Transverse colon (tissue), 4 donors: ENCODE measurements around the gene CNBD2. TPM values are rescaled to one million over a fixed set of nuclear protein-coding genes. Genes with fewer than 3 reads are reported as not detected.
"Not testable (repeated sequence)": the region's sequence is repeated elsewhere in the genome, so short reads cannot be mapped to it uniquely, and the experiment has no call there.

Experiments
- DNase-seq: peaks from one replicate; pipeline ENCODE4 v3.0.0-alpha.2; 2019
- H3K27ac ChIP-seq, 4 donors: fragments of 200-600 bp; sonication (generic); 2 replicates each; pipeline ENCODE4 v1.5.1; 2016 to 2018; ENCODE audit warnings: inconsistent platforms in 4 of 4
- H3K27me3 ChIP-seq: fragments of 200-600 bp; sonication (generic); 2 replicates; pipeline ENCODE4 v1.5.1; 2017; ENCODE audit warnings: inconsistent platforms
- H3K36me3 ChIP-seq, 4 donors: fragments of 200-600 bp; sonication (generic); 2 replicates each; pipeline ENCODE4 v1.5.1; 2017 to 2019; ENCODE audit warnings: inconsistent platforms in 4 of 4
- H3K4me1 ChIP-seq, 4 donors: fragments of 200-600 bp; sonication (generic); 2 replicates each; pipeline ENCODE4 v1.5.1; 2017 to 2020; ENCODE audit warnings: inconsistent platforms in 4 of 4
- H3K4me3 ChIP-seq, 4 donors: fragments of 200-600 bp; sonication (generic); 1 replicate in 1 of 4; 2 replicates in 3 of 4; pipeline versions ENCODE4 v1.5.1 to v1.6.1; 2017 to 2019; ENCODE audit warnings: inconsistent platforms in 4 of 4
- H3K9me3 ChIP-seq, 2 donors: fragments of 200-600 bp; sonication (generic); 2 replicates each; pipeline ENCODE4 v1.5.1; 2017 to 2019; ENCODE audit warnings: inconsistent platforms in 2 of 2
- CTCF ChIP-seq, 5 experiments: fragments of 200-600 bp in 3 of 5; fragments of 450-650 bp in 2 of 5; sonication (generic) in 3 of 5; IDR thresholded peaks; 1 replicate in 2 of 5; 2 replicates in 3 of 5; pipeline ENCODE4 v1.5.1; 2016 to 2017; ENCODE audit warnings: antibody characterized with exemption in 5 of 5, inconsistent platforms in 3 of 5, mild to moderate bottlenecking in 2 of 5, moderate library complexity in 1 of 5
- EP300 ChIP-seq: sonication (generic); formaldehyde crosslinking; IDR thresholded peaks from one replicate; pipeline ENCODE4 v1.6.1; 2017; ENCODE audit warnings: antibody characterized with exemption, low read depth
- POLR2A ChIP-seq: fragments of 450-650 bp; IDR thresholded peaks from one replicate; pipeline ENCODE4 v1.6.1; 2016; ENCODE audit warnings: antibody characterized with exemption, mild to moderate bottlenecking, moderate library complexity
- POLR2AphosphoS5 ChIP-seq, 3 donors: sonication (generic); formaldehyde crosslinking; IDR thresholded peaks; one replicate each; pipeline ENCODE4 v1.6.1; 2016; ENCODE audit warnings: antibody characterized with exemption in 3 of 3
- whole genome bisulfite sequencing, 2 donors: methylation state at CpG; one replicate each; pipeline ENCODE4 v1.1.5; 2018; ENCODE audit warnings: low coverage in 1 of 2; 5-methylcytosine and 5-hydroxymethylcytosine counted together
- in situ Hi-C, 4 donors: fragments of 200-750 bp; cut with MboI; loops; one replicate each; pipeline versions ENCODE4 v1.15.0 to v1.15.1; 2017; ENCODE audit warnings: low sequenced_read_pairs in 3 of 4, low pct_ligation_motif_present in 1 of 4, low pct_unique_long_range_greater_than_20kb in 1 of 4
- intact Hi-C: fragments of 100-400 bp; cut with DNase I; formaldehyde crosslinking; loops from one replicate; pipeline ENCODE4 v1.15.1; 2023; ENCODE audit warnings: low total_unique reads
- total RNA-seq, 4 donors: library from RNA; depleted of rRNA; stranded (reverse); fragments of >200 nt; gene quantifications; one replicate each; pipeline ENCODE4 v1.1.0, GENCODE V29; 2016

Gene CNBD2
- total RNA-seq, 4 donors from 2014 or later, result 6.2 to 9.4 (median 7.8) TPM; not detected in 1

- intact Hi-C loops, result no loop called here
- H3K36me3 ChIP-seq, result peaks cover 0 to 7% (median 3%) of the 10 kb centered on the region in 4 donors
- peak overlapping the region in 1 of 4 donors; percentile 25 for H3K27ac ChIP-seq
- peaks cover 9 to 26% (median 13%) of the 10 kb centered on the region in 4 donors for H3K4me1 ChIP-seq
- TF ChIP-seq POLR2A, result no peak
- no peak for TF ChIP-seq EP300
- no peak for TF ChIP-seq POLR2AphosphoS5 (IDR thresholded peaks at IDR 0.05)
- no peak for TF ChIP-seq CTCF (IDR thresholded peaks at IDR 0.05)
- no peaks in the 10 kb centered on the region for H3K9me3 ChIP-seq
- H3K27me3 ChIP-seq, result no peaks in the 10 kb centered on the region
- in situ Hi-C loops, result no loop called here
- no peak overlapping the region for H3K4me3 ChIP-seq
- DNase-seq, result no peak
- 63 to 85% methylated on average over 1 to 2 of the region's 2 CpGs for WGBS, 2 donors
Measured at GRCh38 chr20:35947907-35948306, 20.5 kb upstream of the CNBD2 start.

- no peaks in the 10 kb centered on the region for H3K27me3 ChIP-seq
- peaks cover 13 to 32% (median 20%) of the 10 kb centered on the region in 4 donors for H3K4me1 ChIP-seq
- 91 to 96% methylated on average over 7 of the region's 7 CpGs for WGBS, 2 donors
- H3K9me3 ChIP-seq, result no peaks in the 10 kb centered on the region
- in situ Hi-C loops (no loop called here), intact Hi-C loops (no loop called here)
- no peak overlapping the region for H3K4me3 ChIP-seq
- no peak for DNase-seq
- TF ChIP-seq CTCF (IDR thresholded peaks at IDR 0.05), result no peak
- TF ChIP-seq POLR2A, result no peak
- no peak for TF ChIP-seq POLR2AphosphoS5 (IDR thresholded peaks at IDR 0.05)
- TF ChIP-seq EP300, result no peak
- H3K36me3 ChIP-seq, result no peaks in the 10 kb centered on the region
- no peak overlapping the region for H3K27ac ChIP-seq
Measured at GRCh38 chr20:35950093-35950492, 18.3 kb upstream of the CNBD2 start.

DNA sequence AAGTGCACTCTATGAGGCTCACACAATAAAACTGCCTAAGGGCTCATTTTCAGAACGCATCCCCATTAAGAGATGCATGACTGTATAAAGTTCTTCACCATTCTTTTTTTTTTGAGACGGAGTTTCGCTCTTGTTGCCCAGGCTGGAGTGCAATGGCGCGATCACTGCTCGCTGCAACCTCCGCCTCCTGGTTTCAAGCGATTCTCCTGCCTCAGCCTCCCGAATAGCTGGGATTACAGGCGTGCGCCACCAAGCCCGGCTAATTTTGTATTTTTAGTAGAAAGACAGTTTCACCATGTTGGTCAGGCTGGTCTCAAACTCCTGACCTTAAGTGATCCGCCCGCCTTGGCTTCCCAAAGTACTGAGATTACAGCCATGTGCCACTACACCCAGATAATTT is 16.3 kb upstream of the CNBD2 start:
- 98 to 99% methylated on average over 14 of the region's 14 CpGs for WGBS, 2 donors
- H3K4me3 ChIP-seq, result peak overlapping the region in 2 of 4 donors; percentile 92 to 94
- intact Hi-C loops, H3K9me3 ChIP-seq, H3K36me3 ChIP-seq, DNase-seq, H3K27me3 ChIP-seq, in situ Hi-C loops: not testable (repeated sequence)
- peak overlapping the region in 3 of 4 donors; percentile 99 to 100 (median 99) for H3K27ac ChIP-seq
- peaks cover 21 to 44% (median 26%) of the 10 kb centered on the region in 4 donors for H3K4me1 ChIP-seq

GRCh38 chr20:35952480-35953386 is 15.7 kb upstream of the CNBD2 start:
- Histone ChIP-seq H3K4me3 (peak overlapping the region; percentile 84 to 96 (median 93)), H3K27ac (peak overlapping the region; percentile 98 to 100 (median 99)), H3K27me3 (no peaks in the 10 kb centered on the region), H3K4me1 (peaks cover 21 to 43% (median 26%) of the 10 kb centered on the region in 4 donors), H3K9me3 (no peaks in the 10 kb centered on the region), H3K36me3 (no peaks in the 10 kb centered on the region)
- in situ Hi-C loops (no loop called here), intact Hi-C loops (no loop called here)
- DNase-seq, result no peak
- TF ChIP-seq POLR2AphosphoS5 (IDR thresholded peaks at IDR 0.05) (no peak), CTCF (IDR thresholded peaks at IDR 0.05) (no peak), EP300 (no peak), POLR2A (no peak)
- 42 to 61% methylated on average over 5 to 6 of the region's 6 CpGs for WGBS, 2 donors
